Neural cell (in vitro differentiated cells): ENCODE results near the gene WDFY1.

Experiments used
- EZH2 ChIP-seq: fragments of 200-600, 300-800 bp; shearing (Covaris generic), sonication (generic); IDR thresholded peaks from 2 replicates; pipeline ENCODE4 v1.6.1; 2014; ENCODE audit warnings: antibody characterized with exemption, low read length, borderline replicate concordance, mild to moderate bottlenecking; ENCODE audit not compliant: insufficient read depth, poor library complexity, severe bottlenecking
- TF ChIP-seq, protein P1 (sequence below): IDR thresholded peaks from 2 replicates; pipeline ENCODE4 v1.6.1; 2012; ENCODE audit warnings: borderline replicate concordance

DNA sequence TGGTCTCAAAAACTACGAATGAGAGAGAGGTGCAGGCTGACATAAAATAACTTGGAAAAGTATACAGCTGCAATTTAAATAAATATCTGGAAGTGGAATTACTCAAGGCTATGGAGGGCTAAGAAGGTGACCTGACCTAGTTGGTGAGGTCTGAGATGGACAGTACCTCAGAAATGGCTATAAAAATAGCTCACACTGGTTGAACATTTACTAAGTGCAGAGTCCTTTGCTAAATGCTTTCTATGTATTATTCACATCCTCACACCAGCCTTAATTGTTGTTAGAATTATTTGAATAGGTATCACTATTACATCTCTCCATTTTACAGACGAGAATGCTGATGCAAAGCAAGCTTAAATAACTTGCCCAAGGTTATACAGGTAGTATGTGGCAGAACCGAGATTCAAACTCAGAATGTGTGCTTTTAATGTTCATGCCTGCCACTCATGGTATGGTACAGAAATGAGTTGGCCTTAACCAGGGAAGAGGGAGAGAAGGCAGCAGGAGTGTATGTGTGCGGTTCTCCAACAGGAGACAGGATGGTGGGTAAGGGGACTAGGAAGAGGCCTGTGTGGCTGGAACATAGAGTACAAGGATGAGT lies 49.5 kb upstream of the WDFY1 start:
- TF ChIP-seq, protein P1, sequence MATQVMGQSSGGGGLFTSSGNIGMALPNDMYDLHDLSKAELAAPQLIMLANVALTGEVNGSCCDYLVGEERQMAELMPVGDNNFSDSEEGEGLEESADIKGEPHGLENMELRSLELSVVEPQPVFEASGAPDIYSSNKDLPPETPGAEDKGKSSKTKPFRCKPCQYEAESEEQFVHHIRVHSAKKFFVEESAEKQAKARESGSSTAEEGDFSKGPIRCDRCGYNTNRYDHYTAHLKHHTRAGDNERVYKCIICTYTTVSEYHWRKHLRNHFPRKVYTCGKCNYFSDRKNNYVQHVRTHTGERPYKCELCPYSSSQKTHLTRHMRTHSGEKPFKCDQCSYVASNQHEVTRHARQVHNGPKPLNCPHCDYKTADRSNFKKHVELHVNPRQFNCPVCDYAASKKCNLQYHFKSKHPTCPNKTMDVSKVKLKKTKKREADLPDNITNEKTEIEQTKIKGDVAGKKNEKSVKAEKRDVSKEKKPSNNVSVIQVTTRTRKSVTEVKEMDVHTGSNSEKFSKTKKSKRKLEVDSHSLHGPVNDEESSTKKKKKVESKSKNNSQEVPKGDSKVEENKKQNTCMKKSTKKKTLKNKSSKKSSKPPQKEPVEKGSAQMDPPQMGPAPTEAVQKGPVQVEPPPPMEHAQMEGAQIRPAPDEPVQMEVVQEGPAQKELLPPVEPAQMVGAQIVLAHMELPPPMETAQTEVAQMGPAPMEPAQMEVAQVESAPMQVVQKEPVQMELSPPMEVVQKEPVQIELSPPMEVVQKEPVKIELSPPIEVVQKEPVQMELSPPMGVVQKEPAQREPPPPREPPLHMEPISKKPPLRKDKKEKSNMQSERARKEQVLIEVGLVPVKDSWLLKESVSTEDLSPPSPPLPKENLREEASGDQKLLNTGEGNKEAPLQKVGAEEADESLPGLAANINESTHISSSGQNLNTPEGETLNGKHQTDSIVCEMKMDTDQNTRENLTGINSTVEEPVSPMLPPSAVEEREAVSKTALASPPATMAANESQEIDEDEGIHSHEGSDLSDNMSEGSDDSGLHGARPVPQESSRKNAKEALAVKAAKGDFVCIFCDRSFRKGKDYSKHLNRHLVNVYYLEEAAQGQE, result no peak
- TF ChIP-seq EZH2, result no peak
